HG03108 (cell line): ENCODE results near the gene SYNC.

Experiments used
- ATAC-seq: cut with Tn5 transposase; IDR thresholded peaks from one replicate; pipeline ENCODE4 v1.9.1; 2021; ENCODE audit warnings: moderate library complexity; ENCODE audit not compliant: unreplicated experiment

Gene SYNC

GRCh38 chr1:32702599-32703478 lies at the start of gene SYNC:
SYNC (minus strand) TSS chr1:32702770; CDS start chr1:32702660, 110 bp downstream.
- ATAC-seq = no peak

GRCh38 chr1:32749771-32750170 lies 47.2 kb upstream of the SYNC start:
- ATAC-seq = no peak

GRCh38 chr1:32749332-32749731 lies 46.8 kb upstream of the SYNC start:
- no peak for ATAC-seq

GRCh38 chr1:32748926-32749325 lies 46.4 kb upstream of the SYNC start:
- no peak for ATAC-seq

GRCh38 chr1:32748348-32748747 lies 45.8 kb upstream of the SYNC start:
- ATAC-seq = no peak

GRCh38 chr1:32746130-32746529 lies 43.6 kb upstream of the SYNC start:
- ATAC-seq = no peak

GRCh38 chr1:32744071-32744425 lies 41.5 kb upstream of the SYNC start:
- ATAC-seq = no peak

- no peak for ATAC-seq
Observed at GRCh38 chr1:32743380-32744070, 41.0 kb upstream of the SYNC start.

GRCh38 chr1:32742956-32743355 lies 40.4 kb upstream of the SYNC start:
- ATAC-seq = no peak

- no peak for ATAC-seq
Observed at GRCh38 chr1:32742199-32742947, 39.8 kb upstream of the SYNC start.

GRCh38 chr1:32741413-32742198 lies 39.0 kb upstream of the SYNC start:
- no peak for ATAC-seq

- ATAC-seq = no peak
Observed at GRCh38 chr1:32741059-32741412, 38.5 kb upstream of the SYNC start.

GRCh38 chr1:32736812-32737791 lies 34.5 kb upstream of the SYNC start:
- ATAC-seq = no peak

GRCh38 chr1:32733582-32734321 lies 31.2 kb upstream of the SYNC start:
- no peak for ATAC-seq

- no peak for ATAC-seq
Observed at GRCh38 chr1:32729254-32730046, 26.9 kb upstream of the SYNC start.

GRCh38 chr1:32728413-32729077 lies 26.0 kb upstream of the SYNC start:
- ATAC-seq = no peak

- ATAC-seq = no peak
Observed at GRCh38 chr1:32727876-32728275, 25.3 kb upstream of the SYNC start.

GRCh38 chr1:32725615-32725982 lies 23.0 kb upstream of the SYNC start:
- ATAC-seq = no peak
